Measurements from ENCODE around the gene MUC6.

- no peak for TF ChIP-seq ELF4 (IDR thresholded peaks at IDR 0.05)
- TF ChIP-seq BHLHE40 (IDR thresholded peaks at IDR 0.05; ENCODE audit: borderline replicate concordance) = no peak
- no peak for TF ChIP-seq CTBP1 (IDR thresholded peaks at IDR 0.05; ENCODE audit: borderline replicate concordance)
- TF ChIP-seq SUZ12 (IDR thresholded peaks at IDR 0.05) = no peak
- TF ChIP-seq NFRKB (IDR thresholded peaks at IDR 0.05) = no peak
- TF ChIP-seq L3MBTL2 (conservative IDR thresholded peaks at IDR 0.05) = no peak
- no peak for TF ChIP-seq FOXM1 (IDR thresholded peaks at IDR 0.05; ENCODE audit: borderline replicate concordance)
- TF ChIP-seq FOXA1 (IDR thresholded peaks at IDR 0.05) = no peak
- no peak for TF ChIP-seq FOXK2 (IDR thresholded peaks at IDR 0.05)
- TF ChIP-seq SP1 (IDR thresholded peaks at IDR 0.05) = no peak
Observed at GRCh38 chr11:1060410-1060809, 23.9 kb upstream of the MUC6 start.

All from HEK293T (cell line).